GM19395 (cell line): ENCODE results near the gene CLDN15.

Experiments used
- ATAC-seq: cut with Tn5 transposase; IDR thresholded peaks from one replicate; pipeline ENCODE4 v1.9.1; 2021; ENCODE audit warnings: mild to moderate bottlenecking, moderate library complexity; ENCODE audit not compliant: unreplicated experiment

Gene CLDN15

GRCh38 chr7:101244375-101245146 lies 7.0 kb upstream of the CLDN15 start, which contains the start of gene FIS1:
TSS of gene FIS1 (minus strand) at chr7:101245081. CDS start at chr7:101245004, 77 bp downstream.
- peak; percentile 94 for ATAC-seq

- no peak for ATAC-seq
Observed at GRCh38 chr7:101243646-101244374, 6.2 kb upstream of the CLDN15 start.

- ATAC-seq, result no peak
Observed at GRCh38 chr7:101241443-101242349, 4.1 kb upstream of the CLDN15 start.

- ATAC-seq, result no peak
Observed at GRCh38 chr7:101241015-101241363, 3.4 kb upstream of the CLDN15 start.

- ATAC-seq, result no peak
Observed at GRCh38 chr7:101240226-101241014, 2.8 kb upstream of the CLDN15 start.

- ATAC-seq, result no peak
Observed at GRCh38 chr7:101239951-101240220, 2.3 kb upstream of the CLDN15 start.

GRCh38 chr7:101239191-101239950 lies 1.8 kb upstream of the CLDN15 start:
- ATAC-seq, result no peak

- no peak for ATAC-seq
Observed at GRCh38 chr7:101238226-101239182, 902 bp upstream of the CLDN15 start.

- no peak for ATAC-seq
Observed at GRCh38 chr7:101236292-101236835, 1.2 kb downstream of the CLDN15 start.

- ATAC-seq, result no peak
Observed at GRCh38 chr7:101235522-101235921, 2.1 kb downstream of the CLDN15 start.

- no peak for ATAC-seq
Observed at GRCh38 chr7:101235050-101235449, 2.6 kb downstream of the CLDN15 start.

GRCh38 chr7:101234636-101235035 lies 3.0 kb downstream of the CLDN15 start:
- ATAC-seq, result no peak

- ATAC-seq, result no peak
Observed at GRCh38 chr7:101233907-101234547, 3.6 kb downstream of the CLDN15 start.

GRCh38 chr7:101232141-101232850 lies 5.3 kb downstream of the CLDN15 start:
- no peak for ATAC-seq

- ATAC-seq, result no peak
Observed at GRCh38 chr7:101231644-101232043, 6.0 kb downstream of the CLDN15 start.

GRCh38 chr7:101226721-101227120 lies 10.9 kb downstream of the CLDN15 start:
- no peak for ATAC-seq

GRCh38 chr7:101225650-101226049 lies 12.0 kb downstream of the CLDN15 start:
- ATAC-seq, result no peak
